Colonic mucosa (tissue), 4 donors: ENCODE results near the gene RETN. TPM values are rescaled to one million over a fixed set of nuclear protein-coding genes. Genes with fewer than 3 reads are reported as not detected.

ENCODE experiments used
- DNase-seq: peaks from one replicate; pipeline ENCODE4 v3.0.0-alpha.2; 2020
- H3K27ac ChIP-seq: fragments of 200-600 bp; one replicate; pipeline ENCODE4 v1.8.0; 2021
- H3K27me3 ChIP-seq: fragments of 200-600 bp; one replicate; pipeline ENCODE4 v1.8.0; 2021
- H3K36me3 ChIP-seq: fragments of 200-600 bp; one replicate; pipeline ENCODE4 v1.8.0; 2021
- H3K4me1 ChIP-seq: fragments of 200-600 bp; one replicate; pipeline ENCODE4 v1.8.0; 2021; ENCODE audit warnings: mild to moderate bottlenecking
- H3K4me3 ChIP-seq: fragments of 200-600 bp; one replicate; pipeline ENCODE4 v1.8.0; 2021
- H3K9ac ChIP-seq, 2 donors: one replicate each; pipeline ENCODE4 v1.7.0; 2013; ENCODE audit warnings: control low read depth in 2 of 2, low read depth in 2 of 2, low read length in 2 of 2
- H3K9me3 ChIP-seq: fragments of 200-600 bp; one replicate; pipeline ENCODE4 v1.8.0; 2021
- CTCF ChIP-seq: fragments of 200-600 bp; IDR thresholded peaks from one replicate; pipeline ENCODE4 v1.8.0; 2022; ENCODE audit warnings: antibody characterized with exemption, mild to moderate bottlenecking
- intact Hi-C: fragments of 100-400 bp; cut with DNase I; formaldehyde crosslinking; loops from one replicate; pipeline ENCODE4 v1.14.1; 2022
- total RNA-seq, 2 donors: library from RNA; stranded (reverse); fragmentation: NEBNext Ultra II Directional in 1 of 2; extraction: Animal tissue kit (Norgen Biotek cat#: 25700) in 1 of 2; gene quantifications; one replicate each; pipeline ENCODE4 v1.2.1, GENCODE V29; 2021
- donor health status: healthy.
- donor health status: DM: no; HTN: no; CAD: no.
- donor health status: DM: no; HTN: no; CAD: no.

The RETN gene
- total RNA-seq, 2 donors from 2014 or later: not detected

GRCh38 chr19:7682175-7682855 lies 13.5 kb downstream of the RETN start:
- Histone ChIP-seq H3K27ac (no peak overlapping the region), H3K9ac (peak overlapping the region in 1 of 2 donors; percentile 99), H3K27me3 (no peaks in the 10 kb centered on the region), H3K36me3 (no peaks in the 10 kb centered on the region), H3K4me3 (peak overlapping the region; percentile 83), H3K4me1 (no peaks in the 10 kb centered on the region), H3K9me3 (no peaks in the 10 kb centered on the region)
- intact Hi-C loops: loop anchor here (2.0 kb wide), 1 partner anchor 116 kb away; no protein-coding TSS in a partner anchor
- TF ChIP-seq CTCF: no peak
- DNase-seq: no peak

- no peak for DNase-seq
- intact Hi-C loops: no loop called here
These were observed 16.9 kb downstream of the RETN start for GRCh38 chr19:7685546-7686445.

GRCh38 chr19:7687177-7687576 lies 18.3 kb downstream of the RETN start:
- no peak for TF ChIP-seq CTCF
- Histone ChIP-seq H3K4me3 (no peak overlapping the region), H3K9ac (peak overlapping the region in 1 of 2 donors; percentile 2), H3K27me3 (no peaks in the 10 kb centered on the region), H3K9me3 (no peaks in the 10 kb centered on the region), H3K4me1 (no peaks in the 10 kb centered on the region), H3K36me3 (no peaks in the 10 kb centered on the region), H3K27ac (no peak overlapping the region)
- intact Hi-C loops: no loop called here
- no peak for DNase-seq

More at GRCh38 chr19:7685546-7686445, 16.9 kb downstream of the RETN start:
- Histone ChIP-seq H3K9ac (no peak overlapping the region), H3K9me3 (no peaks in the 10 kb centered on the region), H3K36me3 (no peaks in the 10 kb centered on the region), H3K4me3 (no peak overlapping the region), H3K4me1 (no peaks in the 10 kb centered on the region), H3K27ac (no peak overlapping the region), H3K27me3 (no peaks in the 10 kb centered on the region)
- no peak for TF ChIP-seq CTCF

- intact Hi-C loops: no loop called here
- H3K9me3 ChIP-seq: no peaks in the 10 kb centered on the region
These were observed 20.3 kb downstream of the RETN start for GRCh38 chr19:7689165-7689564.

More at GRCh38 chr19:7689165-7689564, 20.3 kb downstream of the RETN start:
- Histone ChIP-seq H3K4me1 (no peaks in the 10 kb centered on the region), H3K4me3 (no peak overlapping the region), H3K36me3 (no peaks in the 10 kb centered on the region), H3K27me3 (no peaks in the 10 kb centered on the region), H3K27ac (no peak overlapping the region), H3K9ac (no peak overlapping the region)
- no peak for DNase-seq
- no peak for TF ChIP-seq CTCF
